ENCODE results near the gene CMTM1. TPM values are rescaled to one million over a fixed set of nuclear protein-coding genes. Genes with fewer than 3 reads are reported as not detected.

Gene CMTM1
- total RNA-seq (2021; ENCODE audit: unreplicated experiment) (7.1 TPM), Bru-seq, nascent RNA (percentile 57 among the genes with signal in this experiment), BruChase-seq, experiment 1, labeled RNA remaining after a 2-hour chase (percentile 81 among the genes with signal in this experiment), BruChase-seq, experiment 2, labeled RNA remaining after a 6-hour chase (percentile 87 among the genes with signal in this experiment)
- polyA plus RNA-seq (2012; ENCODE audit: insufficient read length), result 5.9 TPM
- long read RNA-seq, partial matches to known transcripts, result 0 of 3 reads
- long read RNA-seq, other reads (novel, unspliced or antisense), result 3 of 3 reads

- Histone ChIP-seq H3K36me3 (ENCODE audit: control insufficient read depth, insufficient read depth, low read length) (peaks cover 6% of the 10 kb centered on the region; the same call in 1 of the 2 replicates), H3K9me3 (ENCODE audit: control insufficient read depth, insufficient read depth, low read depth, low read length) (no peaks in the 10 kb centered on the region), H3K4me1 (ENCODE audit: control insufficient read depth, insufficient read depth, low read length) (no peaks in the 10 kb centered on the region; the same call in 1 of the 2 replicates), H3K27ac (ENCODE audit: low read length) (no peak within 1 kb of the TSS), H3K27me3 (ENCODE audit: control insufficient read depth, insufficient read depth, low read length) (no peaks in the 10 kb centered on the region), H3K4me3 (ENCODE audit: low read depth in 2 of 2, low read length in 2 of 2) (no peak within 1 kb of the TSS)
- in situ Hi-C loops (cut with HindIII; ENCODE audit: low pct_unique_long_range_greater_than_20kb, low sequenced_read_pairs) (no loop called here), intact Hi-C loops (cut with micrococcal nuclease; ENCODE audit: unreplicated experiment) (no loop called here)
- ChIA-PET POLR2A (interaction anchor here (0.7 kb wide), 1 partner anchor 171 kb away, joined by 5 read pairs; no protein-coding TSS in a partner anchor), CTCF (no interaction called here)
- DNase-seq (ENCODE audit: low read depth, low spot score) (no peak), ATAC-seq (no peak)
- TF ChIP-seq POLR2AphosphoS5 (IDR thresholded peaks at IDR 0.05; ENCODE audit: low read depth, low read length), result no peak
- no peak for TF ChIP-seq REST (IDR thresholded peaks at IDR 0.05; ENCODE audit: insufficient read depth in 1 of 2, low read depth in 2 of 2, low read length in 1 of 2)
- no peak for TF ChIP-seq SIN3A (IDR thresholded peaks at IDR 0.05; ENCODE audit: borderline replicate concordance, insufficient read depth, low read depth, low read length)
- TF ChIP-seq TCF7L2 (IDR thresholded peaks at IDR 0.05; ENCODE audit: low read depth, low read length), result no peak
- no peak for TF ChIP-seq CTCF (IDR thresholded peaks at IDR 0.05)
- no TSS peak for BruUV-seq (replicated peaks)
Measured at GRCh38 chr16:66566051-66566901, at the start of gene CMTM1. TSS of gene CMTM1 (plus strand) at chr16:66566439. CDS start at chr16:66566514, 75 bp downstream.

GRCh38 chr16:66516509-66516807 lies 49.8 kb upstream of the CMTM1 start:
- ATAC-seq, result peak; percentile 68
- no peaks in the 10 kb centered on the region for H3K9me3 ChIP-seq (ENCODE audit: control insufficient read depth, insufficient read depth, low read depth, low read length)
- intact Hi-C loops (cut with micrococcal nuclease; ENCODE audit: unreplicated experiment) (no loop called here), in situ Hi-C loops (cut with HindIII; ENCODE audit: low pct_unique_long_range_greater_than_20kb, low sequenced_read_pairs) (no loop called here)
- TF ChIP-seq SIN3A (IDR thresholded peaks at IDR 0.05; ENCODE audit: borderline replicate concordance, insufficient read depth, low read depth, low read length) (no peak), REST (IDR thresholded peaks at IDR 0.05; ENCODE audit: insufficient read depth in 1 of 2, low read depth in 2 of 2, low read length in 1 of 2) (no peak), CTCF (IDR thresholded peaks at IDR 0.05) (no peak), POLR2AphosphoS5 (IDR thresholded peaks at IDR 0.05; ENCODE audit: low read depth, low read length) (no peak), TCF7L2 (IDR thresholded peaks at IDR 0.05; ENCODE audit: low read depth, low read length) (no peak)
- no peaks in the 10 kb centered on the region for H3K36me3 ChIP-seq (ENCODE audit: control insufficient read depth, insufficient read depth, low read length)
- no TSS peak for BruUV-seq (replicated peaks)
- no peaks in the 10 kb centered on the region for H3K27me3 ChIP-seq (ENCODE audit: control insufficient read depth, insufficient read depth, low read length)
- H3K4me3 ChIP-seq (ENCODE audit: low read depth in 2 of 2, low read length in 2 of 2), result no peak overlapping the region
- H3K27ac ChIP-seq (ENCODE audit: low read length), result peak overlapping the region; percentile 85; the same call in 1 of the 2 replicates
- peaks cover 42% of the 10 kb centered on the region for H3K4me1 ChIP-seq (ENCODE audit: control insufficient read depth, insufficient read depth, low read length)
- ChIA-PET CTCF (no interaction called here), POLR2A (no interaction called here)
- no peak for DNase-seq (ENCODE audit: low read depth, low spot score)

All from Panc1 (cell line).